ENCODE data around the gene CT45A3. TPM values are rescaled to one million over a fixed set of nuclear protein-coding genes. Genes with fewer than 3 reads are reported as not detected.

CT45A3 gene, protein sequence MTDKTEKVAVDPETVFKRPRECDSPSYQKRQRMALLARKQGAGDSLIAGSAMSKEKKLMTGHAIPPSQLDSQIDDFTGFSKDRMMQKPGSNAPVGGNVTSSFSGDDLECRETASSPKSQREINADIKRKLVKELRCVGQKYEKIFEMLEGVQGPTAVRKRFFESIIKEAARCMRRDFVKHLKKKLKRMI
- 0.15 to 0.17 TPM in 2 of 5 replicates, not detected in the others for total RNA-seq (2022; extraction: Qiagen RNA extraction; ENCODE audit: low read depth)

GRCh38 chrX:135768091-135768490, at the start of gene CT45A3:
CT45A3 (minus strand) TSS chrX:135768191; CDS start chrX:135764444, 3,747 bp downstream.

GRCh38 chrX:135802687-135803086, 34.7 kb upstream of the CT45A3 start, which contains the start of gene CT45A6:
CT45A6 (minus strand) TSS chrX:135802787; CDS start chrX:135798993, 3,794 bp downstream.

GRCh38 chrX:135785403-135785802, 17.4 kb upstream of the CT45A3 start, which contains the start of gene CT45A5:
CT45A5 (minus strand) TSS chrX:135785503; CDS start chrX:135781729, 3,774 bp downstream.

GRCh38 chrX:135713183-135713689, 54.8 kb downstream of the CT45A3 start, which contains the start of gene CT45A1:
CT45A1 (plus strand) TSS chrX:135713639; CDS start chrX:135718941, 5,302 bp downstream.

Other genes with a start within 250 kb of the CT45A3 start
- gene INTS6L, start 247.5 kb downstream of the CT45A3 start, total RNA-seq (2022; extraction: Qiagen RNA extraction; ENCODE audit: low read depth) = 0.07 to 0.15 TPM (median 0.11 TPM) in 4 of 5 replicates, not detected in the other
- gene CT45A1, start 54.6 kb downstream of the CT45A3 start, total RNA-seq (2022; extraction: Qiagen RNA extraction; ENCODE audit: low read depth) = not detected in 5 replicates
- gene CT45A5, start 17.3 kb upstream of the CT45A3 start, total RNA-seq (2022; extraction: Qiagen RNA extraction; ENCODE audit: low read depth) = 0.26 TPM in 1 of 5 replicates, not detected in the others
- gene CT45A6, start 34.6 kb upstream of the CT45A3 start, total RNA-seq (2022; extraction: Qiagen RNA extraction; ENCODE audit: low read depth) = not detected in 5 replicates
- not detected in 5 replicates for gene CT45A2, start 51.8 kb upstream of the CT45A3 start, total RNA-seq (2022; extraction: Qiagen RNA extraction; ENCODE audit: low read depth)
- gene CT45A7, start 69.1 kb upstream of the CT45A3 start, total RNA-seq (2022; extraction: Qiagen RNA extraction; ENCODE audit: low read depth) = not detected in 5 replicates
- gene CT45A8, start 86.3 kb upstream of the CT45A3 start, total RNA-seq (2022; extraction: Qiagen RNA extraction; ENCODE audit: low read depth) = not detected in 5 replicates
- not detected in 5 replicates for gene CT45A9, start 103.6 kb upstream of the CT45A3 start, total RNA-seq (2022; extraction: Qiagen RNA extraction; ENCODE audit: low read depth)
- 0.13 to 0.56 TPM (median 0.33 TPM) in 3 of 5 replicates, not detected in the others for gene CT45A10, start 125.3 kb upstream of the CT45A3 start, total RNA-seq (2022; extraction: Qiagen RNA extraction; ENCODE audit: low read depth)
- 0.03 TPM in 1 of 5 replicates, not detected in the others for gene SAGE1, start 125.5 kb upstream of the CT45A3 start, total RNA-seq (2022; extraction: Qiagen RNA extraction; ENCODE audit: low read depth)
- 5.6 to 18.4 TPM (median 16.8 TPM) in 5 replicates for gene MMGT1, start 205.8 kb upstream of the CT45A3 start, total RNA-seq (2022; extraction: Qiagen RNA extraction; ENCODE audit: low read depth)
- gene SLC9A6, start 217.2 kb upstream of the CT45A3 start, total RNA-seq (2022; extraction: Qiagen RNA extraction; ENCODE audit: low read depth) = 4.9 to 9.9 TPM (median 8.1 TPM) in 5 replicates